Measurements from ENCODE around the gene COL18A1.
"Not testable (repeated sequence)": the region's sequence is repeated elsewhere in the genome, so short reads cannot be mapped to it uniquely, and the experiment has no call there.

The COL18A1 gene

DNA sequence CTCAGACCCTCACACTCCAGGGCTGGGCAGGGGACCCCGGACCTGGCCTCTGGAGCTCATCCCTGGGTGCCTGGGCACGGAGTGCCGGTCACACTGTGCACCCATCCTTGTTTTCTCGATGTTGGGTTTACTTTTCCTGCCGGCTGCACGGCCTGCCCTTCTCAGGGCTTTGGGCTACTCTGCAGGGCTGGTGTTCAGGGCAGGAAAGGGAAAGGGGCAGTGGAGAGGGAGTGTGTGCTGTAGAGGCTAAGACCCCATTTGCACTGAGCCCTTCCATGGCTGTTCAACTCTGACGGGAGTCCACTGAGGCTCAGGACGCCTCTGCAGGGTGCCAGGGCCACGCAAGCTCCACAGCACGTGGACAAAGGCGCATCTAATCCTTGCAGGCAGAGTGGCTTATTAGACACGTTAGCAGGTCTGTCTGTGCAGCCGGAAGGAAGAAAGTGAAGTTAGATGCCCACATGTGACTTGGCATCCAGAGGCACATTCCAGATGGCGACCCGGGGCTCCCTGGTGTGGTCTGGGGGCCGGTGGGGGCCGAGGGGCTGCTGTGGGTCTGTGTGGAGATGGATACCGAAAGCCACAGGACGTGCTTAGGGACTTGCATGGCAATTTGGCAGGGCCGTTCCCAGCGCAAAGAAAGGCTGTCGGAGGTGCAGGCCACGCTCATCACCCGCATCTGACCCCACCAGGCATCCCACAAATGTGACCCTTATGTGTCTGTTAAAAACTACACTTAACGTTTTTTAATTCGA lies 33.6 kb downstream of the COL18A1 start:
- no peak for DNase-seq (ENCODE audit: insufficient read length, low spot score)
- FAIRE-seq = no peak

DNA sequence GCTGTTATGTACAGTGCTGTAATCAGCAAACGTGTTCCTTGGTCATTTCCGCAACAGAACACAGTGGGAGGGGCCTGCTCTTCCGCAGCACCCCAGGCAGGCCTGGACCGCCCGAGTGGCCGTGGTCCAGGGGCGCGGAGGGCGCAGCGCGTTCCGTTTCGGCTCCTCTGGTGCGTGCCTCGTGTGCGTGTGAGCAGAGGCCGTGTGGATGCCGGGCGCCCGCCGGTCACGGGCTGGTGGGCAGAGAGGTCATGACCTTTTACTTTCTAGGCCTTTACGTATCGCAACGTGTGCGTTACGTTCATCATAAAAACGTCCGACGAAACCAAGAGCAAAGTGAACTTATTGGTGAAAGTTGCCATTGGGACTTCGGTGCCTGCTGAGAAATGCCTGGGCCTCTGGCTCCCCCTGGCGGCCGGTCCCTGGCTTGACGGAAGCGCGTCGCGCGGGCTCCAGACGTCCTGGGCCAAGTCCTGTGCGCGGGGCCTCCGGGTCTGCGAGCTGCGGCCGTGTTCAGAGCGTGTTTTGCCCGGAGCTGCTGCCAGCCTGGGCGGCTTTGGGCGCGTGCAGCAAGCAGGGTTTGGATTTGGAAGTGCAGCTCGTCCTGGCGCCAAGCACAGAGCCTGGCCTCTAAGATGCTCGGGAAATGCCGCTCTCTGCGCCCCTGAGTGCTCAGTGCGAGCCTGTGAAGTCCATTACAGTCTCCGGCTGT lies 34.4 kb downstream of the COL18A1 start:
- peak; percentile 87 for DNase-seq (ENCODE audit: insufficient read length, low spot score)
- peak; percentile 83 for FAIRE-seq

DNA sequence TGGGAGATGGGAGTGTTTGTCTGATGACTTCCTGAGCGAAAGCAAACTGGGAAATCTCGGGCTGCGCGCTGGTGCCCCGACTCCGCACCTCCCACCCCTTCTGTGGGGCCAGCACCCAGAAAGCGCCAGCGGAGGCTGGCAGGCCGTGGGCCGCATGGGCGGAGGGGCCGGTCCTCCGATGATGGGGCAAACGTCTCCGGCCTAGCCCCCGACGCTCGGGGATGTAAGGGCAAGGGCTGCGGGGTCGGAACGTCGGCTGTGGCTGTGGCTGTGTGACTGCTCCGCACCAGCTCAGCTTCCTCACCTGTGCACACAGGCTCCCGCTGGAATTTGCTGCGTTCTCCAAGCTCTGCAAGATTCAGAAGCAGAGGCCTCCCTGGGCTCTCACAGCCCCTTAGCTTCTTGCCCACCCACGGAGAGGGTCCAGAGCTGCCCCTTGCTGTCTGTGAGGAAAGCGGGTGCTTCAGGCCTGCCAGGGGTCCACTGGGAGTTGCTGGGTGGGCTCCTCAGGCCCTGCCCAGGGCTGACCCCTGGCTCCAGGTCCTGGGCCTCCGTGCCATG lies 35.0 kb downstream of the COL18A1 start:
- DNase-seq (ENCODE audit: insufficient read length, low spot score) (no peak), FAIRE-seq (peak; percentile 16)

DNA sequence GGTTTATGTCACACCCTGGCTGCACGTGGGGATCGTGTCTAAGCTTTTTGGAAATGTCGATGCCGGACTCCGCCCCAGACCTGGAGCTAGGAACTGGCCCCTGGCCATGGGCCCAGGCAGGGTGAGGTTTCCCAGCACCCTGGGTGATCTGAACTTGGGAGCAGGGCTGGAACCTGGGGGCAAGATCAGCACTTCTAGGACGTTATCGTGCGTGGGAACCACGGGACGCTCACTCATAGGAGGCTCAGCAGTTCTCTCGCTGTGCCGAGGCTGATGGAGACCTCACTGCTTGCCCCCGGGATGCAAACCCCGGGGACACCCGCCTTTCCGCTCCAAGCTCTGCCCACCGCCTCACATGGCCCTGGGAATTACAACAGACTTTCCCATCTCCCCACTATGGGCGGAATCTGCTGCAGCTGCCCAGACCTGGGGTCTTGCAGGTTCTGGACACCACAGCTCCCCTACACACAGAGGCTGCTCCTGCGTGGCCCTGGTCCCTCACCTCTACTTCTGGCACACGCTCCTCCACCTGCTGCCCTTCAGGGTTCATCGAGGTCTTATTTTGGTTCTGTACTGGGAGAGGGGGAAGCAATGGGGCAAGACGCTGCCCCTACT lies 35.9 kb downstream of the COL18A1 start:
- DNase-seq (ENCODE audit: insufficient read length, low spot score) (no peak), FAIRE-seq (no peak)

DNA sequence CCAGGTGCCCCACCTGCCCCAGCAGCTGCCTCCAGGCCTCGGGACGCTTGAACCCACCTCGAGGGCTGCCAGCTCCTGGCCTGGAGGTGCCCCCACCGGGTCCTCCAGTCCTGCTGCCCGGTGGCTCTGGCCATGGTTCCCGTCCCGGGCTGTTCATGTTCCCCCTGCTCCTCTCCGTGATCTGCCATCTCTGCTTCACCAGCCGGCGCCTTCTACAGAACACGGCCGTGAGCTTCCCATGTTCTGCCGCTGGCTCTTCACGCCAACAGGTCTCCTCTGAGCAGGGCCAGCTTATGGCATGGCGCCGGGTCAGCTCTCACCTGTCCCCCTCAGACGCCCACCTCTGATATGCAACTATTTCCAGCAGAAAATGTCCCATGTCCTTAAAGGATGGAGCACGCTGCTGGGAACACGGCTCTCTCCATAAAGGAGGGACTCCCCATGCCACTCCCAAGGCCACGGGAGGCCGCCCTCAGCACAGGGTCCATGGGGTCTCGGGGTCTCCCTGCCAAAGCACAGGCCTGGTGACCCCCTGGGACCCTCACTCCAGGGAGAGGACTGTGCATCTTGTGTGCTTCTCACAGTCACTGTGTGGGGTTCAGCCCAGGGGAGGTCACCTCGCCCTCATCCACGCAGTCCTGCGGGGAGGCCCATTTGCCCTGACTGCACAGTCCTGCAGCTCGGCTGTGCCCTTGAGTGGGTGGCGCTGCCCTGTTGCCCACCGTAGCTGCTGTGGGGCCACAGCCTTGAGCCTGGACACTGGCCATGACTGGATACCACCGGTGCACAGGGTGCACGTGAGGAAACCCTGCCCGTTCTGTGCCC lies 36.7 kb downstream of the COL18A1 start:
- FAIRE-seq = no peak
- no peak for DNase-seq (ENCODE audit: insufficient read length, low spot score)

DNA sequence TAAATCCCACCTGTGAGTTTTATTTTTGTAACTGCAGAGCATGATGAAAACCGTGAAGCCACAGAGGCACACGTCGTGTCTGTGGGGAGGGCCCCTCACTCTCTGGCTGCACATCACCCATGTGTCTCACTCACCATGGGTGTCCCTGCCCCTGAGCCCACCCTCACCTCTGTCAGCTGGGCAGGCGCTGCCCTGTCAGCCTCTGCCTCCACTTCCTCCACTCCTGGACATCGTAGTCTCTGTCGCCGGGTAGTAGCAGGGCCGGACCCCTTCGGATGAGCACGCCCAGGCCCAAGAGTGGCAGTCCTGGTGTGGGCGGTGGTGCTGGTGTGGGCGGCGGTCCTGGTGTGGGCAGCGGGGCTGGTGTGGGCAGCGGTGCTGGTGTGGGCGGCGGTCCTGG lies 37.3 kb downstream of the COL18A1 start:
- FAIRE-seq = no peak

DNA sequence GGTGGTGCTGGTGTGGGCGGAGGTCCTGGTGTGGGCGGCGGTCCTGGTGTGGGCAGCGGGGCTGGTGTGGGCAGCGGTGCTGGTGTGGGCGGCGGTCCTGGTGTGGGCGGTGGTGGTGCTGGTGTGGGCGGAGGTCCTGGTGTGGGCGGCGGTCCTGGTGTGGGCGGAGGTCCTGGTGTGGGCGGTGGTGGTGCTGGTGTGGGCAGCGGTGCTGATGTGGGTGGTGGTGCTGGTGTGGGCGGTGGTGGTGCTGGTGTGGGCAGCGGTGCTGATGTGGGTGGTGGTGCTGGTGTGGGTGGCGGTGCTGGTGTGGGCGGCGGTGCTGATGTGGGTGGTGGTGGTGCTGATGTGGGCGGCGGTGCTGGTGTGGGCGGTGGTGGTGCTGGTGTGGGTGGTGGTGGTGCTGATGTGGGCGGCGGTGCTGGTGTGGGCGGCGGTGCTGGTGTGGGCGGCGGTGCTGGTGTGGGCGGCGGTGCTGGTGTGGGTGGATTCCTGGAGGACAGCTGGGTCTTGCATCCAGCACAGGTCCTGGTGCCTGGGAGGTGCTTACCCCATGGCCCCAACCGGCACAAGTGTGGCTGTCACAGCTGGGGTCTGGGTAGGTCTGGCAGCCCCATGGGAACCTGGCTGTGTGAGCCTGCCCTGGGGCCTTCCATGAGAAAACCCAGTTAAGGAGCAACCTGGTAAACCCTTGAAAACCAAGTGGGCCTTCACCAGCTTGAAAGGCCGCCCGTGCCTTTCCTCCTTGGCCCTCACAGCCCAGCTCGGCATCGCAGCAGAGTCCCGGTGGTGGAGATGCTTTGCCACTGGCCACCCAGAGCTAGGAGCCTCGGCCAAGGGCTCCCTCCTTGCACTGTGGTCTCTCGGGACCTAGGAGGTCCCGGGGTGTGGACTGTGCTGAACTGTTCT lies 38.0 kb downstream of the COL18A1 start:
- FAIRE-seq = peak; percentile 88
- DNase-seq (ENCODE audit: insufficient read length, low spot score) = not testable (repeated sequence)

More for the DNA sequence above, 37.3 kb downstream of the COL18A1 start:
- DNase-seq (ENCODE audit: insufficient read length, low spot score) = no peak

DNA sequence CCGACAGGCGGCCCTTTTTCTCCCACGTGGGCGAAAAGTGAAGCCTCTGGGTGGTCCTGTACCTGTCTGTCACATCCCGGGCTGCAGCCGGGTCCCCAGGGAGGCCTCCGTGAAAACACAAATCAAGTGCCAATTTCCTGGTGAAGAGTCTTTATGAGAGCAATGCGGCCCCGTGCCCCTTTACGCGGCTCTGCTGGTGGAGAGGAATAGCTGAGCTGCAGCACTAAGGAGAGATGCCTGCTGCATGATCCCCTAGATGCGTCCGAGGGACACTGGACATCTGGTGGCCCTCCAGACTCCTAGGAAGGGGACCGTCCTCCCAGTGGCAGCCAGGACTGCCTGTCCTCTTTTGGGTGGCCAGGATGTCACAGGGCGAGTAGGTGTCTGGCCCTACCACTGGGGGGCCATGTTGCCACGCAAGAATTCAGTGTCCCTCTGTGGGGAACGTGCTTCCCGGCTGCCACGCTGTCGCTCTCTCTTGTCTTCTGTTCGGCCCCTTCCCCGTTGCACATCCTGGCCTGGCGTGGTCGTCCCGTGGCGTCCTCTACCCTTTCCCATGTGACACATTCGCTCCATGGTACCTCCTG lies 38.7 kb downstream of the COL18A1 start:
- FAIRE-seq (no peak), DNase-seq (ENCODE audit: insufficient read length, low spot score) (no peak)

DNA sequence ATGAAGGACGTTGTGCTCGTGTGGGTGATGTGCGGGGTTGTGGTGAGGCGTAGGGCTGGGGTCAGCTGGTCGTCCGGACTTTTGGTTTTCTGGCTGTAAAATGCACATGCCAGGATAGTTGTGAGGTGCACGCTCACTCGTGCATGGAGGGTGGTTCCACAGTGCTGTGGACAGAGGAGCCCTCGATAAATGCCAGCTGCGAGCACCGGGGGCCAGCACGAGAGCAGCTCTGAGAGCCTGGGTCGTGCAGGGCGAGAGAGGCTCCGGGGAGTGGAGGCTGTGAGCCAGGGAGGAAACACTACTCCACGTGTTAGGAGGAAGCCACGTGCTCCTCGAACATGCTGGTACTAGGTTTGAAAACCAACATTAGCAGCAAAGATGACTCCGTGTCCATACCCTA lies 39.4 kb downstream of the COL18A1 start:
- no peak for DNase-seq (ENCODE audit: insufficient read length, low spot score)
- FAIRE-seq = no peak

DNA sequence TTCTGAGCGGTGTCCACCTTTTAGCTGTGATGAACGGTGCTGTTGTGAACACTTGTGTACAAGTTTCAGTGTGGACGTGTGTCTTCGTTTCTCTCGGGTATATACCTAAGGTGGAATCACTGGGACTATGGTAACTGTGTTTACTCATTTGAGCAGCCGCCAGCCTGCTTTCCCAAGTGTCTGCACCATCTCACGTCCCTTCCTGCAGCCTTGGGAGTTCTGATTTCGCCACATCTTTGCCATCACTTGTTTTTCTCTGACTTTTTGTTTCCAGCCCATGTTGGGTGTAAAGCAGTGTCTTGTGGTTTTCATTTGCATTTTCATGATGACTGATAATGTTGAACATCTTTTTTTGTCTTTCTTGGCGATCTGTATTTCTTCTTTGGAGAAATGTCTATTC lies 40.4 kb downstream of the COL18A1 start:
- no peak for FAIRE-seq
- DNase-seq (ENCODE audit: insufficient read length, low spot score) = no peak

DNA sequence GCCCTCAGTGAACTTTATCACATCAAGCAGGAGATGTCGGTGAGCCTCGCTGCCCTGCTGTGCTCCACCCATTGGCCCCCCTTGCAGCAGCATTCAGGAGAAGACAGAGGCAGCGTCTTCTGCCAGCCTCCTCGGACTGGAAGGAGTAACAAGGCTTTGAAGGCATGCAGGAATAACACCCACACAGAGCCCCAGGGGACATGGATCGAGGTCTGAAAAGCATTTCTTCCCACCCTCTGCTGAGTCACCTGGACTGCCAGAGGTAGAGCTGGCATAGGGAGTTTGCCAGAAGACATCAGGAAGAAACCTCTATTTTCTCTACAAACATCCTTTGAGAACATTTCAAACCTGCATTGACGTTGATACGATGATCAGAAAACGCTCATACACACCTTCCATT lies 42.9 kb downstream of the COL18A1 start:
- FAIRE-seq (peak; percentile 9), DNase-seq (ENCODE audit: insufficient read length, low spot score) (no peak)

DNA sequence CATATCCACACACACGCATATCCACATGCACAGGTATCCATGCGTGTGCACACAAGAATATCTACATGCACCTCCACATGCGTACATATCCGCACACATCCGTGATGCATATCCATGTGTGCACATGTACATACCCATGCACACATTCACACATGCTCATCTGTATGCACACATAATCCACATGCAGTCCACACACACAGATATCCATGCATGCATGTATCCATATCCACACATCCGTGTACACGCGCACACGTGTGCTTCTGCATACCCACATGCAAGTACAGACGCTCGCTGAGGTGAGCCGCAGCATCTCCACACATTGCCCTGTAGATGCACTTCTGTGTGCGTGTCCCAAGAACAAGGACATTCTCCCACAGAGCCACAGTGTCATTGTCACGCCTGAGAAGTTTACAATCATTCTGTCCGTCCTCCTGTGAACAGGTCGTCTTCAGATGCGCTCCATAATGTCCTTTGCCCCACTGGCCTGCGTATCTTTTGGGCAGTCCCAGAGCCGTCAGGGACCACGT lies 43.4 kb downstream of the COL18A1 start:
- no peak for DNase-seq (ENCODE audit: insufficient read length, low spot score)
- peak; percentile 68 for FAIRE-seq

DNA sequence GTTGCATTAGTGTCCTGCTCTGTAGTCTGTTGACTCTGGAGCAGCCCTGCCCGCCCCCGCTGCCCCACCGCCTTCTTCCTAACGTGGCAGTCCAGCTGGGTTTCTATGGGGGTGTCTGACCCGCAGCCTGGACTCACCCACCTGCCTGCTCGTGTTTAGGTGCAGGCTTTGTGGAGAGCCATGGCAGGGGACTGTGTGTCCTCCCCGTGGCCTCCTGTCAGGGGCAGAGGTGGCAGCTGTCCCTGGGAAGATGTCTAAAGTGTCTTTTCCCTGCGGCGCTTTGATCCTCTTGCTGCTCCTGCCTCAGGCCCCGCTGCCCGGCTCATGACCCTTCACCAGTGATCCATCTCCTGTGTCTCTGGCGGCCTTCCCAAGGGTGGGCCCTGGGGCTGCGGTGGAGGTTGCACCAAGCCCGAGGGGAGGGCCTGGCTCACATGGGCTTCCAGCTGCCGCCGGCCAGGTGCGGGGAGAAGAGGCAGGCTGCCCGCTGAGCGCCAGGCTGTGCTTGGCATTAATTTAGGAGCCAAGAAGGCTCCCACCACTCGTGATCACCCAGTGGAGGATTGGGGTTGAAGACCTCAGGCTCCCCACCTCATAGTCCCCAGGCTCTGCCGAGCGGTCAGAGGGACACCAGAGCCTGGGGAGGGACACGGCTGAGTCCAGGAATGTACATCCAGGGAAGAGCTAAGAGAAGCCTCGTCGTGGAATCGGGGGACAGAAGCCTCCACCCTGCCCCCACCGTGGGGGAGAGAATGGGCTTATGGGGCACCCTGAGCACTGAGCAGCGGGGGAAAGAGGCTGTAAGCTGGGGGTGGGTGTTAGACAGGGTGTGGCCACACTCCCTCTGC lies 44.1 kb downstream of the COL18A1 start:
- no peak for DNase-seq (ENCODE audit: insufficient read length, low spot score)
- no peak for FAIRE-seq

DNA sequence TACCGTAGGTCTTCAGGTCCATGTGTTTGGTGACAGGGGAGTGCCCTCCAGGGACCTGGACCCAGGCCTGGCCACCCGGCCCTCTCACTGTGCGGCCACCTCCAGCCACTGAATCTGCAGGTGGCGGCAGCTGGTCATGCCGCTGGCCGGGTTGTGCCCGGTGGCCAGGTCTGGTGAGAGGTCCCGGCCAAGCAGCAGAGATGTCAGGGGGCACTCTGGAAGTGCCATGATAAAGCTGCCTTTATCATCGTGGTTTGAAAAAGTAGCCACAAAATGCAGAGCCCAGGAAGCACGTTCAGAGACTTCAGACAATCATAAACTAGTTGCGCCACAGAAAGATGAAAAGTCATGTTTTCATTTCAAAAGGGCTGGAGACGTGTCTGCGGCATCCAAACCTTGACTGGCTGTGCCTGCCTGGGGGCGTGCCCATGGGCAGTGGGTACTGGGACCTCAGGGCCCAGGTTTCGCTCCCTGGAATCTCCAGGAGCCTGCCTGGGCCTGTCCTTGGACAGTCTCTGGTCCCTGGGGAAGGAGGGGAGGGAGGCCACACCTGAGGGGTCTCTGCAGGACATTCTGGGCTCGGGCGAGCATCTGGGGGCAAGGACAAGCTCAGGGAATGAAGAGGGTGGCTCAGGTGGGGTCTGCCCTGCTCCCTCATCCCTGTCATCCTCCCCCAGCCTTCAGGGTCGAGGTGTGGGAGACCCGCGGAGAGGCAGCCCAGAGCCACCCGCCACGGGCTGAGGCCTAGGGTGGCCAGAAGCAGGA lies 44.9 kb downstream of the COL18A1 start:
- no peak for FAIRE-seq
- no peak for DNase-seq (ENCODE audit: insufficient read length, low spot score)

DNA sequence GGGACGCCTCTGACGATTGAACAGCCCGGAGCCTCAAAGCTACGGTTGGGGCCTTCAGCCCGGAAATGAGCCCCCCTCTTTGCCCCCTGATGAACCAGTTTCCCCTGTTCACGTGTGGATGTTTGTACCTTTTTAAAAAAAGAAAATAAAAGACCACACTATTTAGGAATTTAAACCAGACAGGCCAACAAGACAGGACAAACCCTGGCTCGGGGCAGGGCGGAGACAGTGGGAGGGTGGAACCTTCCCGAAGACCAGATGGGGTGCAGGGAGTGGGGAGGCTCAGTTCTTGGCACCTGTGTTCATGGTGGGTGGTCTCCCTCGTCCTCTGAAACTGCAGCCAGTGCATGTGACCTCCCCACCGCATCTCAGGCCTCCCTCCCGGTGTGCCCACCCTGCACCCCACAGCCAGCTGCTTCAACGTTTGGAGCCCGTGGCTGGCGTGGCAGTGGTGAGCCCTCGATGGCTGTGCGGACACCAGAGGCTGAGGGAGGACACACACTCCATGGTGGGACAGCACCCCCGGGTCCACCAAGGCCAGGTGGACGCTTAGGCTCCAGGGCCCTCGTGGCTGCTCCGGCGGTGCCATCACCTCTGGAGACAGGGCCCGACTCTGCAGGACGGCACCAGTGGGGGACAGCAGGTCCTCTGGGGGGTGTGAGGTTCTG lies 45.6 kb downstream of the COL18A1 start:
- no peak for FAIRE-seq
- DNase-seq (ENCODE audit: insufficient read length, low spot score) = no peak

DNA sequence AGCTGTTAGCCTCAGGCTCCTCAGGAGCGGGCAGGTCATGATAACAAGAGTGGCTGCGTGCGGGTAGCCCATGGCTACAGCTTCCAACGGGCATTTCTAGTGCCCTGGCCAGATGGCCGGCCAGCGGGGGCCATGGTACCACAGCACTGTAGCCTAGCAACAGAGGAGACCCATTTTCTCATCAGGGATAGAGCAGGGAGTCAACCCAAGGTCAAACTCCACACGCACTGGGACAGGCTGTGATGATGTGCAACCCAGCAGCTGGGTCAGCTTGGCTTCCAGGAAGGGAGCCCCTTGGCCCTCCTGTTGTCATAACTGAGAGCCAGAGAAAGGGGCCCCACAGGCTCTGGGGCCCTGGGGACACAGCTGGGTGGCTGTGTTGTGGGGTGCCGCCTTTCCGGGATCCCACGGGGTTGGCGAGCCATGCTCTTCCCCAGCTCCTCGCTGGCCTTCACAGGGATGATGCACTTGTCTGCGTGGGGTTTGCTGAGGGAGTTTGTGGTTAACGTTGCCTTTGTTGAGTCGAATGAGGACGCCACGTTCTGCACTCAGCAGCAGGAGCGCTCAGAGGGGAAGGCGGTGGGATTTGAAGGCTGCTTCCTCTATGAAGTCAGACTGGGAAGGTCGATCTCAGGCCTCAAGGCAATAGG lies 46.3 kb downstream of the COL18A1 start:
- DNase-seq (ENCODE audit: insufficient read length, low spot score) = no peak
- no peak for FAIRE-seq

All from HTR-8/SVneo (cell line).